CD4-positive, alpha-beta T cell (primary cell): ENCODE results near the gene ARFGEF3. TPM values are rescaled to one million over a fixed set of nuclear protein-coding genes. Genes with fewer than 3 reads are reported as not detected.

Source experiments
- ATAC-seq: fragments of 200-7000 bp; cut with Tn5 transposase; one replicate; pipeline ENCODE4 v1.10.0; 2022; ENCODE audit warnings: mild to moderate bottlenecking; ENCODE audit not compliant: poor library complexity
- CTCF ChIA-PET: fragments of 350-600 bp; sonication (Branson Sonifier 250); formaldehyde crosslinking; loops from one replicate; lab custom pipeline; 2021; ENCODE audit warnings: antibody characterized with exemption, inconsistent platforms; lab: Charles Lee
- POLR2A ChIA-PET: fragments of 350-600 bp; sonication (Branson Sonifier 250); formaldehyde crosslinking; loops from one replicate; lab custom pipeline; 2021; ENCODE audit warnings: antibody characterized with exemption, inconsistent platforms; lab: Charles Lee
- DNase-seq, 14 experiments: peaks; one replicate each; pipeline ENCODE4 v3.0.0-alpha.2; 2013 to 2020; ENCODE audit warnings: mixed read lengths in 2 of 14
- H3K27ac ChIP-seq, 2 donors: one replicate each; pipeline versions ENCODE4 v1.5.1 to v1.7.0; 2013; ENCODE audit warnings: low read length in 2 of 2, low read depth in 1 of 2, mild to moderate bottlenecking in 1 of 2
- H3K27me3 ChIP-seq, 2 experiments: 1 replicate in 1 of 2; 2 replicates in 1 of 2; pipeline versions ENCODE4 v1.6.1 to v1.7.0; 2013; ENCODE audit warnings: low read length in 2 of 2, control low read depth in 1 of 2, mild to moderate bottlenecking in 1 of 2, moderate library complexity in 1 of 2; ENCODE audit not compliant: insufficient read depth in 2 of 2, control insufficient read depth in 1 of 2
- H3K36me3 ChIP-seq: one replicate; pipeline ENCODE4 v1.6.1; 2013; ENCODE audit warnings: low read length, control low read depth; ENCODE audit not compliant: insufficient read depth
- H3K4me1 ChIP-seq: one replicate; pipeline ENCODE4 v1.6.1; 2013; ENCODE audit warnings: low read length, control low read depth; ENCODE audit not compliant: insufficient read depth
- H3K4me3 ChIP-seq: one replicate; pipeline ENCODE4 v1.5.1; 2013; ENCODE audit warnings: mild to moderate bottlenecking, low read length, moderate library complexity
- H3K9me3 ChIP-seq, 2 experiments: 1 replicate in 1 of 2; 2 replicates in 1 of 2; pipeline versions ENCODE4 v1.6.1 to v1.7.0; 2013; ENCODE audit warnings: low read length in 2 of 2, mild to moderate bottlenecking in 2 of 2, control low read depth in 1 of 2, moderate library complexity in 1 of 2; ENCODE audit not compliant: control insufficient read depth in 1 of 2, insufficient read depth in 1 of 2
- H3K27ac Mint-ChIP-seq: one replicate; pipeline ENCODE4 v1.8.0; 2020; ENCODE audit warnings: mixed read lengths
- H3K27me3 Mint-ChIP-seq: one replicate; pipeline ENCODE4 v1.8.0; 2021; ENCODE audit warnings: mixed read lengths
- H3K36me3 Mint-ChIP-seq: one replicate; pipeline ENCODE4 v1.8.0; 2021; ENCODE audit warnings: low read depth, mixed read lengths
- H3K4me1 Mint-ChIP-seq: one replicate; pipeline ENCODE4 v1.8.0; 2021; ENCODE audit warnings: low read depth, mixed read lengths
- H3K4me3 Mint-ChIP-seq: one replicate; pipeline ENCODE4 v1.8.0; 2020; ENCODE audit warnings: mild to moderate bottlenecking, mixed read lengths
- H3K9me3 Mint-ChIP-seq: one replicate; pipeline ENCODE4 v1.8.0; 2020; ENCODE audit warnings: mixed read lengths
- CTCF ChIP-seq: fragments of 200-600 bp; IDR thresholded peaks from one replicate; pipeline ENCODE4 v1.8.0; 2022; ENCODE audit warnings: antibody characterized with exemption, mild to moderate bottlenecking
- intact Hi-C, 2 experiments: fragments of 100-400 bp; cut with DNase I in 1 of 2; cut with micrococcal nuclease in 1 of 2; formaldehyde crosslinking; loops; one replicate each; pipeline versions ENCODE4 v1.15.1 to v1.9.0; 2023 to 2025; cut with DNase I, micrococcal nuclease
- total RNA-seq, 174 experiments: library from RNA in 2 of 174; stranded (reverse) in 2 of 174; gene quantifications; one replicate each; pipeline ENCODE4 v1.2.3 and lab custom pipeline; 2021 to 2026

The ARFGEF3 gene
- total RNA-seq, 2 experiments from 2014 or later, result not detected

DNA sequence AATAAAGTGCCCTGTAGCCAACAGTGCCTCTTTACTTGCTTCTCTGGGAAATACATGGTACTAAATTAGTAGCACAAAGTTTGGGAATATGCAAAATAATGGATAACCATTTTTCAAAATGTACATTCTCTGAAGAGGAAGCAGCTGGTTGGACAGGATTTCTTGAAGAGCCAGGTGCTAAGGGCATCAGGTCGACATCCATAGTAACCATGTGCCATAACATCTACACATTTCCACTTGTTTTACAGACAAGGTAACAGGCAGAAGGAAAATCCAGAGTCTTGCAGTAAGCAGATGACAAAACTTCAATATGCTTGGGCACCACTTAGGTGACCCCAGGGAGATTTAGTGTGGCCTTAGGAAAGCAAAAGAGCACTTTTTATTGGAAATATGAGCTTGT, 179.4 kb downstream of the ARFGEF3 start:
- DNase-seq, result no peak
- H3K36me3 Mint-ChIP-seq, result no peaks in the 10 kb centered on the region
- Histone ChIP-seq H3K27me3 (peaks cover 0 to 8% of the 10 kb centered on the region in 2 experiments), H3K36me3 (no peaks in the 10 kb centered on the region), H3K27ac (no peak overlapping the region), H3K9me3 (no peaks in the 10 kb centered on the region), H3K4me3 (no peak overlapping the region), H3K4me1 (no peaks in the 10 kb centered on the region)
- no peak for ATAC-seq
- intact Hi-C loops, result no loop called here
- no peak overlapping the region for H3K4me3 Mint-ChIP-seq
- H3K27ac Mint-ChIP-seq, result no peak overlapping the region
- POLR2A ChIA-PET, result no interaction called here
- peaks cover 20% of the 10 kb centered on the region for H3K27me3 Mint-ChIP-seq
- CTCF ChIA-PET, result no interaction called here
- no peaks in the 10 kb centered on the region for H3K9me3 Mint-ChIP-seq
- H3K4me1 Mint-ChIP-seq, result no peaks in the 10 kb centered on the region
- TF ChIP-seq CTCF, result no peak

DNA sequence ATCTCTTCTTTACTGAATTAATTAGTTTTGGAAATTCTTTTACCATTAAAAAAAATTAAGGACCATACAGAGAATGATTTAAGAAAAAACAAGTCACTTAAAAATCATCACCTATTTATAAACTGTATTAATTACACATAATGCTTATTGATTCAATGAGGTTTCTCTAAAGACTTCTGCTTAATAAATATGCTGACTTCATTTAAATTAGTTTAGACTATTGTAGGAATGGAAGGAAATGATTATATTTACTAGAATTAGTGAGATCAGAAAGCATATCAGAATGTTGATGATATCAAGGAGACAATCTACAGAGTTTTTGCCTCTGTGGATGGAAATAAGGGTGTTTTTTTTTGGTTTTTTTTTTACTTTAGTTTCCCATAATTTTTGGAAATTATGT, 181.4 kb downstream of the ARFGEF3 start:
- Mint-ChIP-seq H3K36me3 (no peaks in the 10 kb centered on the region), H3K27me3 (peaks cover 11% of the 10 kb centered on the region), H3K27ac (no peak overlapping the region), H3K9me3 (no peaks in the 10 kb centered on the region), H3K4me1 (no peaks in the 10 kb centered on the region), H3K4me3 (no peak overlapping the region)
- Histone ChIP-seq H3K4me3 (no peak overlapping the region), H3K27me3 (peaks cover 0 to 8% of the 10 kb centered on the region in 2 experiments), H3K9me3 (no peaks in the 10 kb centered on the region), H3K27ac (no peak overlapping the region), H3K36me3 (no peaks in the 10 kb centered on the region), H3K4me1 (no peaks in the 10 kb centered on the region)
- no peak for ATAC-seq
- no peak for TF ChIP-seq CTCF
- DNase-seq, result no peak
- CTCF ChIA-PET, result no interaction called here
- intact Hi-C loops, result no loop called here
- POLR2A ChIA-PET, result no interaction called here

- DNase-seq, result no peak
- CTCF ChIA-PET, result no interaction called here
- Histone ChIP-seq H3K27ac (no peak overlapping the region), H3K4me1 (no peaks in the 10 kb centered on the region), H3K9me3 (no peaks in the 10 kb centered on the region), H3K36me3 (no peaks in the 10 kb centered on the region), H3K27me3 (peaks cover 4 to 14% of the 10 kb centered on the region in 2 experiments), H3K4me3 (no peak overlapping the region)
- no peak overlapping the region for H3K27ac Mint-ChIP-seq
- ATAC-seq, result no peak
- no peaks in the 10 kb centered on the region for H3K9me3 Mint-ChIP-seq
- H3K27me3 Mint-ChIP-seq, result peaks cover 19% of the 10 kb centered on the region
- POLR2A ChIA-PET, result interaction anchor here (0.6 kb wide), 1 partner anchor 1951 kb away, joined by 4 read pairs; no protein-coding TSS in a partner anchor
- no peaks in the 10 kb centered on the region for H3K36me3 Mint-ChIP-seq
- H3K4me1 Mint-ChIP-seq, result no peaks in the 10 kb centered on the region
- no peak for TF ChIP-seq CTCF
- no peak overlapping the region for H3K4me3 Mint-ChIP-seq
- intact Hi-C loops, result no loop called here
Measured at GRCh38 chr6:138345565-138346285, 184.0 kb downstream of the ARFGEF3 start.
